BLaER1 treated with 17β-estradiol and CSF1 and Interleukin-3, amounts not matched to agents 10 nM and 100 nM (cell line): ENCODE data around the gene ITGAE.
"Not testable (repeated sequence)": the region's sequence is repeated elsewhere in the genome, so short reads cannot be mapped to it uniquely, and the experiment has no call there.

ENCODE experiments used
- H3K27ac ChIP-seq, 11 experiments: shearing (Covaris generic); formaldehyde crosslinking; 2 replicates each; pipeline ENCODE4 v1.8.1; 2022
- H3K27me3 ChIP-seq, 11 experiments: shearing (Covaris generic); formaldehyde crosslinking; 2 replicates each; pipeline ENCODE4 v1.8.1; 2022
- H3K36me3 ChIP-seq, 11 experiments: shearing (Covaris generic); formaldehyde crosslinking; 2 replicates each; pipeline ENCODE4 v1.8.1; 2022
- H3K4me1 ChIP-seq, 10 experiments: shearing (Covaris generic); formaldehyde crosslinking; 2 replicates each; pipeline ENCODE4 v1.8.1; 2022
- H3K4me2 ChIP-seq, 11 experiments: shearing (Covaris generic); formaldehyde crosslinking; 2 replicates each; pipeline ENCODE4 v1.8.1; 2022
- H3K4me3 ChIP-seq, 10 experiments: shearing (Covaris generic); formaldehyde crosslinking; 2 replicates each; pipeline ENCODE4 v1.8.1; 2022
- H3K9ac ChIP-seq, 11 experiments: shearing (Covaris generic); formaldehyde crosslinking; 2 replicates each; pipeline ENCODE4 v1.8.1; 2022
- H3K9me3 ChIP-seq, 11 experiments: shearing (Covaris generic); formaldehyde crosslinking; replicated peaks in 1 of 11; 2 replicates each; pipeline ENCODE4 v1.8.1; 2022
- H4K20me1 ChIP-seq, 11 experiments: shearing (Covaris generic); formaldehyde crosslinking; 2 replicates each; pipeline ENCODE4 v1.8.1; 2022
- Cebpa-rat ChIP-seq, 11 experiments: shearing (Covaris generic); IDR thresholded peaks; 2 replicates each; pipeline ENCODE4 v1.8.1; 2022

Gene ITGAE, protein sequence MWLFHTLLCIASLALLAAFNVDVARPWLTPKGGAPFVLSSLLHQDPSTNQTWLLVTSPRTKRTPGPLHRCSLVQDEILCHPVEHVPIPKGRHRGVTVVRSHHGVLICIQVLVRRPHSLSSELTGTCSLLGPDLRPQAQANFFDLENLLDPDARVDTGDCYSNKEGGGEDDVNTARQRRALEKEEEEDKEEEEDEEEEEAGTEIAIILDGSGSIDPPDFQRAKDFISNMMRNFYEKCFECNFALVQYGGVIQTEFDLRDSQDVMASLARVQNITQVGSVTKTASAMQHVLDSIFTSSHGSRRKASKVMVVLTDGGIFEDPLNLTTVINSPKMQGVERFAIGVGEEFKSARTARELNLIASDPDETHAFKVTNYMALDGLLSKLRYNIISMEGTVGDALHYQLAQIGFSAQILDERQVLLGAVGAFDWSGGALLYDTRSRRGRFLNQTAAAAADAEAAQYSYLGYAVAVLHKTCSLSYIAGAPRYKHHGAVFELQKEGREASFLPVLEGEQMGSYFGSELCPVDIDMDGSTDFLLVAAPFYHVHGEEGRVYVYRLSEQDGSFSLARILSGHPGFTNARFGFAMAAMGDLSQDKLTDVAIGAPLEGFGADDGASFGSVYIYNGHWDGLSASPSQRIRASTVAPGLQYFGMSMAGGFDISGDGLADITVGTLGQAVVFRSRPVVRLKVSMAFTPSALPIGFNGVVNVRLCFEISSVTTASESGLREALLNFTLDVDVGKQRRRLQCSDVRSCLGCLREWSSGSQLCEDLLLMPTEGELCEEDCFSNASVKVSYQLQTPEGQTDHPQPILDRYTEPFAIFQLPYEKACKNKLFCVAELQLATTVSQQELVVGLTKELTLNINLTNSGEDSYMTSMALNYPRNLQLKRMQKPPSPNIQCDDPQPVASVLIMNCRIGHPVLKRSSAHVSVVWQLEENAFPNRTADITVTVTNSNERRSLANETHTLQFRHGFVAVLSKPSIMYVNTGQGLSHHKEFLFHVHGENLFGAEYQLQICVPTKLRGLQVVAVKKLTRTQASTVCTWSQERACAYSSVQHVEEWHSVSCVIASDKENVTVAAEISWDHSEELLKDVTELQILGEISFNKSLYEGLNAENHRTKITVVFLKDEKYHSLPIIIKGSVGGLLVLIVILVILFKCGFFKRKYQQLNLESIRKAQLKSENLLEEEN

DNA sequence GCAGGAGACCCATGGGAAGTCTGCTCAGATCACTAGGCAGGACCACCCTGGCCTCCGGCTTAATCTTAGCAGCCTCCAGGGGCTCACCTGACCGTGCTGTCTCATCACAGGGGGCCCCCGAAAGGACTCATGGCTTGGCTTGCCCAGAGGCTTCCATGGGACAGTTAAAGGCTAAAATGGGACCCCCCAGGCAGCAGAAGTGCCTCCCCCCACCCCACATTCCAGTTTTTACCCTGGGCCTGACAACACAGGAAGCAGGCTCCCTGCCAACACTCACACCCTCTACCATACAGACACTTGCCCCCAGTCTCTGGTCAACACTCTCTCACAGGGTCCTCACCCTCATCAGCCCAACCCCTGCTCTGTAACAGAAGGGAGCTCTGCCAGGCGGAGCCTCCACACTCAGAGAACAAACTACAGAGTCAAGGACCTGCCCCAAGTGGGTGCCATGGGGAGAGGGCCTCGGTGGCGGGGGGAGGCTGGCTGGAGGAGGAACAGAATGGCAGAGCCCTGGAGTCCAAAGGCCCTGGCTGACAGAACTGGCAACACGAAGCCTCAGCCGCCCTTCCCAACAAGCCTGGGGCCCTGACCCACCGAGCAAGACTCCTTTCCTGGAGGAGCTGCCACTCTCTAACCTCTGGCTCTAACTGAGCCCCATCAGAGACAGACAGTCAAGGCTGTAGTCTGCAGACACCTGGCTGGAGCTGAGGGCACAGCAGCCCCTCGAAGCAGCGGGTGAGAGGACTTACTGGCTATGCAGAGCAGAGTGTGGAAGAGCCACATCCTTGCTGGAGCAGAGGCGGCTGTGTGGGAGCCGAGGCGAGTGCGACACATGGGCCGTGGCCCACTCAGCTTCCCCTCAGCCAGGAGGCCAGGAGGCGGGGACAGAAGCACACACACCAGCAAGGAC is at the start of gene ITGAE:
Gene ITGAE (minus strand): TSS at position 827 of the 910 bp plus-strand sequence. CDS start 44 bp downstream, at position 783.
- Histone ChIP-seq H4K20me1 (peaks cover 0 to 5% (median 0%) of the 10 kb centered on the region in 11 experiments; a peak in 1 of 22 replicates), H3K4me2 (peak within 1 kb of the TSS; percentile 48 to 87 (median 65)), H3K27me3 (no peaks in the 10 kb centered on the region), H3K9me3 (no peaks in the 10 kb centered on the region), H3K4me1 (peaks cover 82 to 96% (median 92%) of the 10 kb centered on the region in 10 experiments), H3K27ac (peak within 1 kb of the TSS in 10 of 11 experiments; percentile 28 to 82 (median 68); a peak in 20 of 22 replicates), H3K4me3 (no peak within 1 kb of the TSS), H3K36me3 (peaks cover 0 to 17% (median 5%) of the 10 kb centered on the region in 11 experiments; a peak in 8 of 22 replicates), H3K9ac (peak within 1 kb of the TSS in 8 of 11 experiments; percentile 5 to 33 (median 24); a peak in 7 of 22 replicates)
- TF ChIP-seq Cebpa-rat (IDR thresholded peaks at IDR 0.05), result no peak

DNA sequence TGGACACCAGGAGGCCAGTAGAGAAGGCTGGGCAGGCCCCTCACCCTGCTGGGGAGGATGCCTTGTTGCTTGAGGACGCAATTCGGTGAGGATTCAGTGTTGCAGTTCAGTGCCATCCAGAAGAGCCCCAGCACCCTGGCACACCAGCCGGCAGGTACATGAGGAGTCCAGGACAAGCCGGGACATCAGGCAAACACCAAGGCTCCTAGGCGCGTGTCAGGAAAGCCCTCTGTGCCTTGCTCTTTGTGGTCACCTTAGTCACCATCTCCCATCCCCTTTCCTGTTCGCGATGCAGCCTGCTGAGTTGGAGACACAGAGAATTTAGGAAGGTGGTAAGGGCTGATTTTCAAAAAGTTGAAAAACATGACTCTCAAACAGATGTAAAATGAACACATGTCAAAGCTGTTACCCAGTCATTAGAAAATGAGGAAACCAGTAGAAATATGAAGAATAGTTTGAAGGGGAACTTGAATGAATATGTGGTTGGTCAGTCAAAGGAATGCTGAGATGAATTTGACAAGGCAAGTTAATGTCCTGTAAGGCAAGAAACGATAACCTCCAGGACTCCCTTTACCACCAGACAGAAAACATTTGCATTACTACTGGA is 47.3 kb upstream of the ITGAE start:
- peaks cover 0 to 14% (median 10%) of the 10 kb centered on the region in 11 experiments; a peak in 15 of 22 replicates for H3K36me3 ChIP-seq
- H3K4me2 ChIP-seq, result peak overlapping the region in 6 of 11 experiments; percentile 31 to 72 (median 49); a peak in 10 of 22 replicates
- no peaks in the 10 kb centered on the region for H3K27me3 ChIP-seq
- H3K9ac ChIP-seq, result peak overlapping the region in 1 of 11 experiments; percentile 4; a peak in 2 of 22 replicates
- H3K4me3 ChIP-seq, result no peak overlapping the region
- peaks cover 32 to 46% (median 39%) of the 10 kb centered on the region in 10 experiments for H3K4me1 ChIP-seq
- no peaks in the 10 kb centered on the region for H3K9me3 ChIP-seq
- peaks cover 0 to 24% (median 21%) of the 10 kb centered on the region in 11 experiments; a peak in 19 of 22 replicates for H4K20me1 ChIP-seq
- TF ChIP-seq Cebpa-rat (IDR thresholded peaks at IDR 0.05), result no peak
- H3K27ac ChIP-seq, result 0 out of 22 replicates have a peak overlapping the region, but pooled peaks of 2 of the 11 experiments have one; percentile 1 to 15

DNA sequence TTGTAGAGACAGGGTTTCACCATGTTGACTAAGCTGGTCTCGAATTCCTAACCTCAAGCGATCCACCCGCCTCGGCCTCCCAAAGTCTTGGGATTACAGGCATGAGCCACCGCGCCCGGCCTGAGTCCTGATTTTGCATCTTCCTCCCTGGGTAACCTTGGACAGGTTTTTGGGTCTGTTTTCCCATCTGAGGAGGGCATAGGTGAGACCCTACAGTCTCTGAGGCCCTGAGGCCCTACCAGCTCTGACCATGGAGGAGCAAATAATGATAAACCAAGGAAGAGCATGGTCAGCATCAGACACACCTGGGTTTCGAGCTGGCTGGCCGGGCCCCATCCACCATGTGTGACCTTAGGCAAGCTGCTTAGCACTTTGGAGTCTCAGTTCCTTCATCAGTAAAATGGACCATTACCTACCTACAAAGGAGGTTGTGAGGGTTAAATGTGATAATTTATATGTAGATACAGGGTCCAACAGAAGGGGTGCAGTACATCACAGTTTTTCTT is 46.2 kb upstream of the ITGAE start:
- no peak overlapping the region for H3K27ac ChIP-seq
- peaks cover 32 to 44% (median 41%) of the 10 kb centered on the region in 10 experiments for H3K4me1 ChIP-seq
- no peaks in the 10 kb centered on the region for H3K9me3 ChIP-seq
- H3K36me3 ChIP-seq, result peaks cover 10 to 25% (median 21%) of the 10 kb centered on the region in 11 experiments
- no peak overlapping the region for H3K9ac ChIP-seq
- H3K4me2 ChIP-seq, result no peak overlapping the region
- no peak overlapping the region for H3K4me3 ChIP-seq
- TF ChIP-seq Cebpa-rat (IDR thresholded peaks at IDR 0.05), result no peak
- peaks cover 0 to 35% (median 31%) of the 10 kb centered on the region in 11 experiments; a peak in 19 of 22 replicates for H4K20me1 ChIP-seq
- no peaks in the 10 kb centered on the region for H3K27me3 ChIP-seq

DNA sequence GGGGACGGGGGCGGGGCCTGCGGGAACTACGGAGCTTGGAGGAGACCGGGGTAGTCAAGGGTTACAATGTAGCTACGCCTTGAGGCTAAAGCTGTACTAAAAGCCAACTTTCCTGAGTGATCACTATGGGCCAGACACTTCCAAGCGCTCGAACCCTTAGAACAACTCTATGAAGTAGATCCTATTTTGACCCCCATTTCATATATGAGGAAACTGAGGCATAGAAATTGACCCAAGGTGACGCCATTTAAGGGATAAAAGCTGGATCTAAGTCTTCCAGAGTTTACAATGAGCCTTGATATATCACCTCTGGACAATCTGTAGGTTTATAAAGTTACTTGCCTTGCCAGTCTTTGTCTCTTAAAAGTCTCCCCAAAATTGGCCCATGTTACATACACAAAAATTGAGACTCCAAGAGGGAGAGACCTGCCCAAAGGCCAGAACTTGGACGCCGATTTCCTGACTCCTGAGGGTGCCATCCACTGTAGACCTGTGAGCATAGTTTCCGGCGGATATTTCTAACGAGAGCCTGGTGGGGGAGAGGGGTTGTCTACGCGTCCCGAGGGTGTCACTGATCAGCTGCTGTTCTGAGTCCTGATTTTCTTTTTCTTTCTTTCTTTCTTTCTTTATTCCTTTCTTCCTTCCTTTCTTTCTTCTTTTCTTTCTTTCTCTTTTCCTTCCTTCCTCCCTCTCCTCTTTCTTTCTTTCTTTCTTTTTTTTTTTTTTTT is 45.6 kb upstream of the ITGAE start:
- peak overlapping the region in 3 of 11 experiments; percentile 97 to 99 (median 97); a peak in 7 of 22 replicates for H3K9ac ChIP-seq
- no peak for TF ChIP-seq Cebpa-rat (IDR thresholded peaks at IDR 0.05)
- peaks cover 32 to 46% (median 41%) of the 10 kb centered on the region in 10 experiments for H3K4me1 ChIP-seq
- peak overlapping the region in 2 of 11 experiments; percentile 89 to 93; a peak in 2 of 22 replicates for H3K27ac ChIP-seq
- H4K20me1 ChIP-seq, result peaks cover 0 to 41% (median 37%) of the 10 kb centered on the region in 11 experiments; a peak in 19 of 22 replicates
- H3K36me3 ChIP-seq, result peaks cover 16 to 31% (median 27%) of the 10 kb centered on the region in 11 experiments
- H3K4me3 ChIP-seq, result peak overlapping the region; percentile 91 to 99 (median 96); a peak in 12 of 20 replicates
- no peaks in the 10 kb centered on the region for H3K27me3 ChIP-seq
- H3K4me2 ChIP-seq, result peak overlapping the region; percentile 12 to 73 (median 48); a peak in 19 of 22 replicates
- H3K9me3 ChIP-seq, result no peaks in the 10 kb centered on the region

DNA sequence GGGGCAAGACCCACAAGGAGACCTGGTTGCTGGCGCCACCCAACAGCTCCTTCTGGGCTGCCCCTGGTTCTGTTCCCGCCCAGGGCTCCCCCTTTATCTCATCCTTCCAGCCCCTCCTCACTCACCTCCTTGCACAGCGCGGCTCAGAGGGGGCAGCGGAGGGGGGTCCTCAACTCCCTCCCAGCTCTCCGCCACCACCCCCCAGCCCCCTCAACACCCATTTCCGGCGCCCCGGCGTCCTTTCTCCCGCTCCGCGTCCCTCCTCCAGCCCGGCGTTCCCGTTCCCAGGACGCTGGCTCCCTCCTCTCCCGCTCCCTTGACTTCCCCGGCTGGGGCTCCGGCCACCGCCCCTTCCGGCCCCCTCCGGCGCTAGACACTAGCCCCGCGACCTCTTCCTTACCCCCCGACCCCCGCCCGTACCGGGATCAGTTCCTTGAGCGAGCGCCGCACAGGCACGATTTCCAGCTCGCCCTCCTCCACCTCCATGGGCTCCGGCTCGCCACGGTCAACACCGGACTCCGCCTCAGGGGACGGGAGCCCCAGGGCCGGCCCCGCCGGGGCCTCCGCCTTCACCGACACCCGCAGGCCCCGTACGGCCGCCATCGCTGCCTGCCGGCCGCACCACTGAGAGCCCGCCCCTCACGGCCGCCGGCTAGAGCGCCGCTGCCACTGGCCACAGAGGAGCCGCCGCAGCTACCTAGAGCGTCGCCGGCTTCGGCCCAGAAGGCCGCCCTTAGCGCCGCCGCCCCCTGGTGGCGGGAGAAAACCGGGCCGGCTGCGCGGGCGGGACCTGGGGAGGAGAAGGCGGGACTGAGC is 44.8 kb upstream of the ITGAE start, which contains the start of gene NCBP3:
Gene NCBP3 (minus strand): TSS at position 626 of the 816 bp plus-strand sequence. CDS start 23 bp downstream, at position 603.
- peak within 1 kb of the TSS; percentile 91 to 99 (median 97) for H3K9ac ChIP-seq
- peak within 1 kb of the TSS; percentile 89 to 96 (median 94) for H3K27ac ChIP-seq

DNA sequence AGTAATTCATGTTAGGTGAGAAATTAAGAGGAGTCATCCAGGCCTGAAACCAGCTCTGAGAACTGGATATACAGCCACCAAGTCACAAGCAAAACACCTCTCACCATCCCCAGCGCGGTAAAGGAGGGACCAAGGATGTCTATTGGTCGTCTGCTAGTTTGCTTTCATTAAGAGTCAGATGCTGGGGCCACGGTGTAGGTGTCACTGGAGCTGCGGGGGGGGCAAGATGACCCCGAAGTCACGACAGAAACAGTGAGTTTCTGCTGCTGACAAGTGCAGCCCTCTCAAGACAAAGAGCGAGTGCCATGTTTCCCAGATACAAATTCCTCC is 44.3 kb upstream of the ITGAE start:
- Histone ChIP-seq H4K20me1 (peaks cover 4 to 54% (median 43%) of the 10 kb centered on the region in 11 experiments; a peak in 19 of 22 replicates), H3K36me3 (peaks cover 30 to 45% (median 41%) of the 10 kb centered on the region in 11 experiments), H3K4me2 (peak overlapping the region; percentile 84 to 99 (median 92)), H3K9ac (peak overlapping the region; percentile 91 to 99 (median 97)), H3K9me3 (no peaks in the 10 kb centered on the region), H3K27ac (peak overlapping the region; percentile 89 to 96 (median 94)), H3K4me1 (peaks cover 32 to 46% (median 41%) of the 10 kb centered on the region in 10 experiments), H3K27me3 (no peaks in the 10 kb centered on the region), H3K4me3 (peak overlapping the region; percentile 91 to 99 (median 96))
- no peak for TF ChIP-seq Cebpa-rat (IDR thresholded peaks at IDR 0.05)

More for the DNA sequence above, 44.8 kb upstream of the ITGAE start, which contains the start of gene NCBP3:
- Histone ChIP-seq H3K36me3 (peaks cover 24 to 39% (median 35%) of the 10 kb centered on the region in 11 experiments), H3K4me3 (peak within 1 kb of the TSS; percentile 91 to 99 (median 96)), H3K27me3 (no peaks in the 10 kb centered on the region), H3K9me3 (no peaks in the 10 kb centered on the region), H4K20me1 (peaks cover 0 to 49% (median 39%) of the 10 kb centered on the region in 11 experiments; a peak in 19 of 22 replicates), H3K4me1 (peaks cover 32 to 46% (median 41%) of the 10 kb centered on the region in 10 experiments), H3K4me2 (peak within 1 kb of the TSS; percentile 84 to 99 (median 92))
- no peak for TF ChIP-seq Cebpa-rat (IDR thresholded peaks at IDR 0.05)

DNA sequence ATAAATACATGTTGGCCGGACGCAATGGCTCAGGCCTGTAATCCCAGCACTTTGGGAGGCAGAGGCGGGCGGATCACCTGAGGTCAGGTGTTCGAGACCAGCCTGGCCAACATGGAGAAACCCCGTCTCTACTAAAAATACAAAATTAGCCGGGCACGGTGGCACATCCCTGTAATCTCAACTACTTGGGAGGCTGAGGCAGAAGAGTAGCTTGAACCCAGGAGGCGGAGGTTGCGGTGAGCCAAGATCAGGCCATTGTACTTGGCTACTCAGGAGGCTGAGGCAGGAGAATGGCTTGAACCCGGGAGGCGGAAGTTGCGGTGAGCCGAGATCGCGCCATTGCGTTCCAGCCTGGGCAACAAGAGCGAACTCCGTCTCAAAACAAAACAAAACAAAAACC is 43.6 kb upstream of the ITGAE start:
- H3K36me3 ChIP-seq, result peaks cover 37 to 52% (median 48%) of the 10 kb centered on the region in 11 experiments
- H3K4me2 ChIP-seq, result peak overlapping the region; percentile 84 to 99 (median 92)
- H4K20me1 ChIP-seq, result peaks cover 6 to 61% (median 48%) of the 10 kb centered on the region in 11 experiments; a peak in 19 of 22 replicates
- peak overlapping the region in 9 of 11 experiments; percentile 91 to 99 (median 97); a peak in 15 of 22 replicates for H3K9ac ChIP-seq
- H3K9me3 ChIP-seq, H3K27me3 ChIP-seq, H3K27ac ChIP-seq: not testable (repeated sequence)
- peak overlapping the region in 9 of 10 experiments; percentile 91 to 99 (median 97); a peak in 14 of 20 replicates for H3K4me3 ChIP-seq
- H3K4me1 ChIP-seq, result peaks cover 32 to 46% (median 41%) of the 10 kb centered on the region in 10 experiments
